CD4-positive, alpha-beta T cell treated with Interleukin-17A for 1 hour (primary cell): Measurements from ENCODE around the gene STXBP5.

Experiments
- DNase-seq: peaks from one replicate; pipeline ENCODE4 v3.0.0-alpha.2; 2020

Gene STXBP5

GRCh38 chr6:147211831-147212230, 7.6 kb downstream of the STXBP5 start:
- no peak for DNase-seq

GRCh38 chr6:147212622-147213021, 8.4 kb downstream of the STXBP5 start:
- DNase-seq: no peak

DNA sequence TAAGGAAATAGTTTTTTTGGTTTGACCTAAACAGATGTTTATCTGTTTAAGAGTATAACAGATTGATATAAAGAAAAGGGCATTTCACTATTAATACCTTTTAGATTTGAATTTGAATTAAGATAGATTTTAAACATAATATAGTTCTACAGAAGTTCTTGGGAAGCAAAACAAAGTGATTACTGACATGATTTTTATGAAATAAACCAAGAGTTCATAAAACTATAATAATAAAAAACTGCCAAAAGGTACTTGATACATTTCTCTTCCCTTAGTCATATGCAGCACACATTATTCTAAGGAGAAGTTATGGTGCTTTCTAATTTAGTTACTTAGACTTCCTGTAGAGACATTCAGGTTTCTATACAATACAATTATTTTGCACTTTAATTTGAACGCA, 9.6 kb downstream of the STXBP5 start:
- DNase-seq: no peak

GRCh38 chr6:147214248-147215227, 10.3 kb downstream of the STXBP5 start:
- DNase-seq: no peak

GRCh38 chr6:147216915-147217314, 12.7 kb downstream of the STXBP5 start:
- no peak for DNase-seq

GRCh38 chr6:147217840-147218404, 13.7 kb downstream of the STXBP5 start:
- DNase-seq: no peak

DNA sequence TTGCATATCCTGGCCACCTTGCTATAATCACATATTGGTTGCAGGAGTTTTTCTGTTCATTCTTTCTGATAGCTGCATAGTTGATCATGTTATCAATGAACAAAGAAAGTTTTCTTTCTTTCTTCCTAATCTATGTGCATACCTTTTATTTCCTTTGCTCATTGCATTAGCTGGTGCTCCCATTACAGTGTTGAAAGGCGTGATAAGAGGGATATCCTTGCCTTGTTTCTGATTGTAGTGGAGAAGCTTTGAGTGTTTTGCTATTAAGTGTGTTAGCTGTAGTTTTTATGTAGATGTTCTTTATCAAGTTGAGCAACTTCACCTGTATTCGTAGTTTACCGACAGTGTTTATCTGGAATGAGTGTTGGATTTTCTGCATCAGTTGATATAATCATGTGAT, 14.6 kb downstream of the STXBP5 start:
- no peak for DNase-seq

DNA sequence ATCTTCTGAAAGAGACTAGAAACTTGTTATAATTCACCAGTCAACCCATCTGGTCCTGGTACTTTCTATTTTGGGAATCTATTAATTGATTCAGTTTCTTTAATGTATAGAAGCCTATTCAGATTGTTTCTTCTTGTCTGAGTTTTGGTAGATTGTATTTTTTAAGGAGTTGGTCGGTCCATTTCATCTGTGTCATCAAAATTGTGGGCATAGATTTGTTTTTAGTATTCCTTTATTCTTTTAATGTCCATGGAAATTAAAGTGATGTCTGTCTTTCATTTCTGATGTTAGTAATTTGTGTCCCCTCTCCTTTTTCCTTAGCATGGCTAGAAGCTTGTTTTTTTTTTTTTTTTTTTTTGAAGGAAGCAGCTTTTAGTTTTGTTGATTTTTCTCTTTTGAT, 15.2 kb downstream of the STXBP5 start:
- no peak for DNase-seq

DNA sequence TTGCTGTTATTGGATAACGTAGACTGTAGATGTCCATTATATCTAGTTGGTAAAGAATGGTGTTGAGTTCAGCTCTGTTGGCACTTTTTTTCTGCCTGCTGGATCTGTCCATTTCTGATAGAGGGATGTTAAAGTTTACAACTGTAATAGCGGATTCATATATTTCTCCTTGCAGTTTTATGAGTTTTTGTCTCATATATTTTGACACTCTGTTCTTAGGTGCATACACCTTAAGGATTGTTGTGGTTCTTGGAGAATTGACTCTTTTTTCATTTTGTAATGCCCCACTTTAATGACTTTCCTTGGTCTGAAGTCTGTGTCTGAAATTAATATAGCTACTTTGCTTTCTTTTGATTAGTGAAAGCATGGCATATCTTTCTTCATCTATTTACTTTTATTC, 16.1 kb downstream of the STXBP5 start:
- no peak for DNase-seq

DNA sequence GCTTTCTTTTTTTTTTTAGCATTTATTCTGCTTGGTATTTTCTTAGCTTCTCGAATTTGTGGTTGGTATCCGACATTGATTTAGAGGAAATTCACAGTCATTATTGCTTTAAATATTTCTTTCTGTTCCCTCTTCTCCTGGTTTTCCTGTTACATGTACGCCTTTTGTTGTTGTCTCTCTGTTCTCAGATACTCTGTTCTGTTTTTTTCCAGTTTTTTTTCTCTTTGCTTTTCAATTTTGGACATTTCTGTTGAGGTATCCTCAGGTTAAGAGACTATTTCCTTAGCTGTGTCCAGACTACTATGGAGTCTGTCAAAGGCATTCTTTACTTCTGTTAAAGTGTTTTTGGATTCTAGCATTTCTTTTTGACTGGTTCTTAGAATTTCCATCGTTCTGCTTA, 17.5 kb downstream of the STXBP5 start:
- DNase-seq: no peak

- DNase-seq: peak; percentile 43
Observed at GRCh38 chr6:147222160-147222838, 18.1 kb downstream of the STXBP5 start.

DNA sequence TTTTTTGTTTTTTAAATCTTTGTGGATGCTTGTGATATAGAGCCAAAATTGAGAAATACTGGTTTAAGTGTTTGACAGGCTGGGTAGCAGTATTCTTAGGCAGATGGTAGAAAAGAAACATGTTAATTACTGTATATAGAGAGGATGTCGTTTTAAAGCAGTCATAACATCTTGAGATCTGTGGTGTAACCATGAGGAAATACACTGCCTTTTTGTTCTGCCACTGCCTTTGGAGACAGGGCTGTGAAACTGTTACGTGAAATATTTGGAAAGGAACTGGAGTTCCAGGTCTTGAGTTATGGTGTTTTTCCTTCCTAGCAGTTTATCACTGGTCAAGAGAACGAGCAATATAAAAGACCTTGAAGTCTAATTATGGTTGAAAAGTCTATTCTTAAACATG, 19.5 kb downstream of the STXBP5 start:
- DNase-seq: no peak

GRCh38 chr6:147226163-147226724, 22.0 kb downstream of the STXBP5 start:
- no peak for DNase-seq

- no peak for DNase-seq
Observed at GRCh38 chr6:147226877-147227276, 22.7 kb downstream of the STXBP5 start.

DNA sequence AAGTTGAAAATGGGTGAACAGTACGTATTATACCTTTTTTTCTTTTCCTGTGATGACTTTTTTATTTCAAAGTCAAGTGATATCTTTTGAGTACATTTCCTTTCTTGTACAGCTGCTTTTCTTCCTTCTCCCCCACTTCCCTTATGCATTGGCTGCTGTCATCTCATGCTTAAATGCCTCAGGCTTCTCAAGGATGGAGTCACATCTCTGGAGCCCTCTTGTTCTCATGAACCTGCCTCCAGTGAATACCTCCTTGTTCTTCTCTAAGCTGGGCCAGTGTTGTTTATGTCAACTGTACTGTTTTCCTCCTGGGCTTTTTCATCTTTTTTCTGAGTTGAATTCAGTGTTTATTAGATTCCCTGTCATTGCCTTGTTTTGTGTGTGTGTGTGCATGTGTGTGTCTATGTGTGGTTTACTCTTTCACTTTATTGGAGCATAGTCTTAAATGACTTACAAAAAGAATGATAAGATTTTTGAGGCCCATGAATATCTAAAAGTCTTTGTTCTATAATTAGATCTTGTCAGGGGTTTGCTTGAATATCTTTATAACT, 23.6 kb downstream of the STXBP5 start:
- DNase-seq: no peak

DNA sequence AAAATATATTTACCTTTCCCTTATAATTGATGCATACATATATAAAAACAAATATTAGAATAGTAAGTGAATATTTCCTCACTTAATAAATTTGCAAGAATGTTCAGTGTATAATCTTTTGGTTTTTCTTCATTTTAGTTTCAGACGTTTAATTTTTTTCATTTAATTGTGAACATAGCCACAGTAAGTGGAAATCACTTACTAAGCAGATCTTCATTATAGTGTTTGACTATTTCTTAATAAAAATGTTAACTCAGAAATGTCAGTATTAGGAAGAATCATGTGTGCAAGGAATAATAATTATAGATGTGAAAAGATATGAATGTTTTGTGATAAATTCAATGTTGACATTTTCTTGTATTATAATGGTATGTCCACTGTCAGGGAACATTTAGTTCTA, 27.4 kb downstream of the STXBP5 start:
- no peak for DNase-seq

- DNase-seq: no peak
Observed at GRCh38 chr6:147234685-147235084, 30.5 kb downstream of the STXBP5 start.

DNA sequence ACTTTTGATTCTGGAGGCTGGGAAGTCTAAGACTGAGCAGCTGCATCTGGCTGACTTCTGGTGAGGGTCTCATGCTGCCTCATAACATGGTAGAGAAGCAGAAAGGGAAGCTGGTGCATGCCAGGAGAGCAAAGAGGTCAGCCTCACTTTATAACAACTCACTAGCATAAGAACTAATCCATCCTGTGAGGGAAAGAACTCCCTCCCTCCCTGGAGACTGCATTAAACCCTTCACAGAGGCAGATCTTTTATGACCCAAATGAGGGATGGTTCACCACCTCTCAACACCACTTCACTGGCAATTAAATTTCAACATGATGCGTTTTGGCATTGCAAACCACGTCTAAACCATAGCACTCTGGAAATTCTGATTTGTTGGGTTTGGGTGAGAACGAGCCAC, 33.9 kb downstream of the STXBP5 start:
- DNase-seq: no peak

DNA sequence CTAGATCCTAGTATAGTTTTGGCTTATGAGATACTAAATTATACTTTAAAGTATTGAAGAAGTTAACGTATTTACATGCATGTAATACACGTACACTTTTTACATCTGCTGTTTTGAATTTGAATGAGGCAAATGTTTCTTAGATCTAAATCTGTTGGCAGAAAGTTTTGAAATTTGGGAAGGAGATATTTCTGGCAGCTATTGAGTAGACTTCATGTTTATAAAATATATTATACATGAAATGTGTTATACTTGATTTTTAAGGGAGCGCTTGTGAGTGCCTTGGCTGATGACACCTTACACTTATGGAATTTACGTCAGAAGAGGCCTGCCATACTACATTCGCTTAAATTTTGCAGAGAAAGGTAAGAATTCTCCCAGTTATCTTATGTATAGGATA, 34.7 kb downstream of the STXBP5 start:
- DNase-seq: no peak

DNA sequence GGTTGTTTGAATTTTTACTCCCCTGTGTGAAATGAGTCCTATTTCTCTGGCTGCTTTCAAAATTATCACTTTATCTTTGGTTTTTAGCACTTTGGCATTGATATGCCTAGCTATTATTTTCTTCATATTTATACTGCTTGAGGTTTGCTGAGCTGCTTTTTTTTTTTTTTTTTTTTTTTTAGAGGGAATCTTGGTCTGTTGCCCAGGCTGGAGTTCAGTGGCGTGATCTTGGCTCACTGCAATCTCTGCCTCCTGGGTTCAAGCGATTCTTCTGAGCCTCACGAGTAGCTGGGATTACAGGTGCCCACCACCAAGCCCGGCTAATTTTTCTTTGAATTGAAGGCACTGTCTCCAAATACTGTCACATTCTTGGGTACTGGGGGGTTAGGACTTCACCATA, 40.6 kb downstream of the STXBP5 start:
- DNase-seq: no peak

DNA sequence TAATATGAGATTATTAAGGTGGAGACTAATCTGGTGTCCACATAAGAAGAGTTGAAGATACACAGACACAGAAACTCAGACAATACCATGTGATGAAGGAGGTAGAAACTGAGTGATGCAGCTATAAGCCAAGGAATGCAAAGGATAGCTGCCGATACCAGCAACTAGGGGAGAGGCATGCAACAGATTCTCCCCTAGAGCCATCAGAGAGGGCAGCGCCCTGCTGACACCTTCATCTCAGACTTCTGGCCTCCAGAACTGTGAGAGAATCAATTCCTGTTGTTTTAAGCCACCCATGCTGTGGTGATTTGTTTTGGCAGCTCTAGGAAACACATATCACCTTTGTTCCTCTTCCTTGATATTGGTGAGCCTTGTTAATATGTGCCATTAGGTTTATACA, 41.5 kb downstream of the STXBP5 start:
- no peak for DNase-seq

GRCh38 chr6:147246853-147247635, 42.8 kb downstream of the STXBP5 start:
- no peak for DNase-seq
